ENCODE measurements around the gene VASN.

DNA sequence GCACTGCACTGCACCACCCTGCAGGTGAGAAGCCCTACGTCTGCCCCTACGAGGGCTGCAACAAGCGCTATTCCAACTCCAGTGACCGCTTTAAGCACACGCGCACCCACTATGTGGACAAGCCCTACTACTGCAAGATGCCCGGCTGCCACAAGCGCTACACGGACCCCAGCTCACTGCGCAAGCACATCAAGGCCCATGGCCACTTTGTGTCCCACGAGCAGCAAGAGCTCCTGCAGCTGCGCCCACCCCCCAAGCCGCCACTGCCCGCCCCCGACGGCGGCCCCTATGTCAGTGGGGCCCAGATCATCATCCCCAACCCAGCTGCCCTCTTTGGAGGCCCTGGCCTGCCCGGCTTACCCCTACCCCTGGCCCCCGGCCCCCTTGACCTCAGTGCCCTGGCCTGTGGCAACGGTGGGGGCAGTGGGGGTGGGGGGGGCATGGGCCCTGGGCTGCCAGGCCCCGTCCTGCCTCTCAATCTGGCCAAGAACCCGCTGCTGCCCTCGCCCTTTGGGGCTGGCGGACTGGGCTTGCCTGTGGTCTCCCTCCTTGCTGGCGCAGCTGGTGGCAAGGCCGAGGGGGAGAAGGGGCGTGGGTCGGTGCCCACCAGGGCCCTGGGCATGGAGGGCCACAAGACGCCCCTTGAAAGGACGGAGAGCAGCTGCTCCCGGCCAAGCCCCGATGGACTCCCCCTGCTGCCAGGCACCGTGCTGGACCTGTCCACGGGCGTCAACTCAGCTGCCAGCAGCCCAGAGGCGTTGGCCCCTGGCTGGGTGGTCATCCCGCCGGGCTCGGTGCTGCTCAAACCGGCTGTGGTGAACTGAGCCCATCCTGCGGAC lies 34.7 kb upstream of the VASN start:
- TF ChIP-seq, protein P1, sequence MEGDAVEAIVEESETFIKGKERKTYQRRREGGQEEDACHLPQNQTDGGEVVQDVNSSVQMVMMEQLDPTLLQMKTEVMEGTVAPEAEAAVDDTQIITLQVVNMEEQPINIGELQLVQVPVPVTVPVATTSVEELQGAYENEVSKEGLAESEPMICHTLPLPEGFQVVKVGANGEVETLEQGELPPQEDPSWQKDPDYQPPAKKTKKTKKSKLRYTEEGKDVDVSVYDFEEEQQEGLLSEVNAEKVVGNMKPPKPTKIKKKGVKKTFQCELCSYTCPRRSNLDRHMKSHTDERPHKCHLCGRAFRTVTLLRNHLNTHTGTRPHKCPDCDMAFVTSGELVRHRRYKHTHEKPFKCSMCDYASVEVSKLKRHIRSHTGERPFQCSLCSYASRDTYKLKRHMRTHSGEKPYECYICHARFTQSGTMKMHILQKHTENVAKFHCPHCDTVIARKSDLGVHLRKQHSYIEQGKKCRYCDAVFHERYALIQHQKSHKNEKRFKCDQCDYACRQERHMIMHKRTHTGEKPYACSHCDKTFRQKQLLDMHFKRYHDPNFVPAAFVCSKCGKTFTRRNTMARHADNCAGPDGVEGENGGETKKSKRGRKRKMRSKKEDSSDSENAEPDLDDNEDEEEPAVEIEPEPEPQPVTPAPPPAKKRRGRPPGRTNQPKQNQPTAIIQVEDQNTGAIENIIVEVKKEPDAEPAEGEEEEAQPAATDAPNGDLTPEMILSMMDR (IDR thresholded peaks at IDR 0.05), result no peak
- TF ChIP-seq POLR2A (IDR thresholded peaks at IDR 0.05), result no peak

Measured in body of pancreas (tissue), 4 donors.